ENCODE measurements around the gene WDR27. TPM values are rescaled to one million over a fixed set of nuclear protein-coding genes. Genes with fewer than 3 reads are reported as not detected.

WDR27 gene
- total and polyA plus RNA-seq, 10 donors = 17.6 to 69.5 (median 45.7) TPM

DNA sequence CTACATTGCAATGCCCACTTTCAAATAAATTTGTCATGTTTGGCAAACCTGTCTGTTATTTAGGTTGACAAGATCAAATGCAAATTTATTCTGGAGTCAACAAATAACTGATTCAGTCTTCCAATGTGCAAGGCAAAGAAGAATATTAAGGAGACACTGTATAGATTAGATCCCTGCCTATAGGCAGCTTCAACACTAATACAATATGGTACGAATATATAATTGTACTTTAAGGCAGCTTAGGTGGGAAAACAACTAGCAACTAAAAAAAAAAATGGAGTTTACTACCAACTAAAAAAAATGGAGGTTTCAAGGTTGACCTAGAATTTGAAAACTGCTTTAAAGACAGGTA lies 24.2 kb upstream of the WDR27 start:
- DNase-seq = no peak
- 89 to 96% (median 90%) methylated on average over 1 of the region's 1 CpG for WGBS, 5 donors
- Histone ChIP-seq H3K4me1 (peaks cover 16 to 35% (median 29%) of the 10 kb centered on the region in 6 donors), H3K27me3 (replicated peaks in 1 of 7) (no peaks in the 10 kb centered on the region), H3K27ac (peak overlapping the region in 7 of 8 donors; percentile 10 to 98 (median 94)), H3K4me3 (peak overlapping the region in 1 of 8 donors; percentile 91), H3K9me3 (no peaks in the 10 kb centered on the region), H3K36me3 (no peaks in the 10 kb centered on the region)
- TF ChIP-seq POLR2AphosphoS5 (IDR thresholded peaks at IDR 0.05) (no peak), POLR2A (IDR thresholded peaks at IDR 0.05) (no peak)
- TF ChIP-seq, protein P1, sequence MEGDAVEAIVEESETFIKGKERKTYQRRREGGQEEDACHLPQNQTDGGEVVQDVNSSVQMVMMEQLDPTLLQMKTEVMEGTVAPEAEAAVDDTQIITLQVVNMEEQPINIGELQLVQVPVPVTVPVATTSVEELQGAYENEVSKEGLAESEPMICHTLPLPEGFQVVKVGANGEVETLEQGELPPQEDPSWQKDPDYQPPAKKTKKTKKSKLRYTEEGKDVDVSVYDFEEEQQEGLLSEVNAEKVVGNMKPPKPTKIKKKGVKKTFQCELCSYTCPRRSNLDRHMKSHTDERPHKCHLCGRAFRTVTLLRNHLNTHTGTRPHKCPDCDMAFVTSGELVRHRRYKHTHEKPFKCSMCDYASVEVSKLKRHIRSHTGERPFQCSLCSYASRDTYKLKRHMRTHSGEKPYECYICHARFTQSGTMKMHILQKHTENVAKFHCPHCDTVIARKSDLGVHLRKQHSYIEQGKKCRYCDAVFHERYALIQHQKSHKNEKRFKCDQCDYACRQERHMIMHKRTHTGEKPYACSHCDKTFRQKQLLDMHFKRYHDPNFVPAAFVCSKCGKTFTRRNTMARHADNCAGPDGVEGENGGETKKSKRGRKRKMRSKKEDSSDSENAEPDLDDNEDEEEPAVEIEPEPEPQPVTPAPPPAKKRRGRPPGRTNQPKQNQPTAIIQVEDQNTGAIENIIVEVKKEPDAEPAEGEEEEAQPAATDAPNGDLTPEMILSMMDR (IDR thresholded peaks at IDR 0.05 in 8 of 11, conservative IDR thresholded peaks at IDR 0.05 in 3 of 11) = no peak
- intact Hi-C loops (cut with DNase I; ENCODE audit: low total_unique reads) = no loop called here

DNA sequence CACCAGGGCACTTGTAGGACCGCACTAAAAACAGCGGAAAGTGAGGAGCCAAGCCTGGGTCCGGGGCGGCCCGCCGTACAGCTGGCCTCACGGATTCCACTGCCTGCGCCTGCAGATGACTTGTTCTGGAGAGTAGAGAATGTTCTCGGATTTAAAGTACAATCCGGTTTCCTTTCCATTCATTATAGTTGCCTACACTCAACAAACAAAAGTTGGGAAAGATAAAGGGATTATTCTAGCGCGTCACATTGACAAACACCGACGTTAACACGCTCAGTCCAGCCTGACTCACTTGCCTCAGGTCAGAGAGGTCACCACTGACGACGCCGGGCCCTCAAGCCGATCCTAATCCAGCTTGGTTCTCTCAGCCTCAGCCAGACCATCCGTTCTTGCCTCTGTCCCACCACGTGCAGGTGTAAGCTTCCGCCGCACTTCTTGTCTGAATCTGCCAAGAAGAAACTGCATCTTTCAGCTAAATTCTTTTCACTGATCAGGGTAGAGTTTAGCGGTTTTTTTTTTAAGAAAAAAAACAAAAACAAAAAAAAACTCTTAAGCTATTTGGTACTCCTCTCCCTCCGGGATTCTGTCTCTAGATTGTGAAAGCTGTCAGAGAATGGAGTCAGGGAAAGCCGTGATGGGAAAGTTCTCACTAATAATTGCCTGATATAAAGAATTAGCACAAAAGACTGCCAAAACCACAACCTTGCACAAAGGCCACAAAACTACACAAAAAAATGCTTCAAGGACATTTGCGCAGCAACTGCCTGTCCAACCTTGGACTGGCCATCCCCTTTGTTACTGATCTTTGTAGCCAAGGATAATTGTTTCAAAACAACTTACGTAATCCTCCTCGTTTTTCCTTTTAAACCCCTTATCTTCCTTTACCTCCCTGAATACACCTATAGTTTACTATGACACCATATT lies 23.6 kb upstream of the WDR27 start:
- 23 to 27% (median 25%) methylated on average over 29 of the region's 29 CpGs for WGBS, 5 donors
- intact Hi-C loops (cut with DNase I; ENCODE audit: low total_unique reads) = no loop called here

DNA sequence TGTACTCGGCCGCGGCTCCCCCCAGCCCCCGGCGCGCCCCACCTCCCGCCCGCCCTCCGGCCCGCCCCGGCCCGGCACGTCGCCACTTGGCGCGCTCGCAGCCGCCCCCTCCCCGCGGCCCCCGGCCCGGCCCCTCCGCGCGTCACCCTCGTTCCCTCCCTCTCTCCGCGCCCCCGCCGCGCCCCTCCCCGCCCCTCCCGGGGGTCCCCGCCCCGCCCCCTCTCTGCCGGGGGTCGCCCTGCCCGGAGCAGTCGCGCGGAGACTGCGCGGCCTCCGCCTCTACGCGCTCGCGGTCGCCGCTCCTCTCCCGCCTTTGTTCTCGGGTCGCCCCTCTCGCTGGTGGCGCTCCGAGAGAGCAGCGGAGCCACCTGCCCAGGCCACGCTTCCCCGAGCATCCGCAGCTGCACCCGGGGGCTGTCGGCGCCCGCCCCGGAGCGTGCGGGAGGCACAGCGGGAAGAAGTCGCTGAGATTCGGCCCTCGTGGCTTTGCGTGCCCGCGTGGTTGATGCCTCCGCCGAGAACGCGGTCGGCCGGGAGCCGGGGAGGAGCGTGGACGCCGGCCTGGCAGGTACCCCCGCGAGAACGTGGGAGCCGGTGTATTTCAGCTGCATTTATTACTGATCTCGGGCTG lies 22.8 kb upstream of the WDR27 start, which contains the start of gene PHF10:
Gene PHF10 (minus strand): TSS at position 7 of the 631 bp plus-strand sequence. CDS start 569 bp downstream, outside the sequence.
- intact Hi-C loops (cut with DNase I; ENCODE audit: low total_unique reads) = no loop called here
- peak within 1 kb of the TSS; percentile 91 to 98 (median 94) for H3K27ac ChIP-seq
- DNase-seq = peak; percentile 93
- H3K4me1 ChIP-seq = peaks cover 23 to 49% (median 38%) of the 10 kb centered on the region in 6 donors
- H3K9me3 ChIP-seq = no peaks in the 10 kb centered on the region
- 0 to 2% (median 1%) methylated on average over 25 to 89 of the region's 89 CpGs for WGBS, 5 donors
- H3K27me3 ChIP-seq (replicated peaks in 1 of 7) = no peaks in the 10 kb centered on the region
- H3K36me3 ChIP-seq = no peaks in the 10 kb centered on the region
- TF ChIP-seq, protein P1 (IDR thresholded peaks at IDR 0.05 in 8 of 11, conservative IDR thresholded peaks at IDR 0.05 in 3 of 11) = no peak
- TF ChIP-seq POLR2AphosphoS5 (IDR thresholded peaks at IDR 0.05) = peak; percentile 52 to 83 (median 77)
- H3K4me3 ChIP-seq = peak within 1 kb of the TSS; percentile 53 to 91 (median 72)

More for the DNA sequence above, 23.6 kb upstream of the WDR27 start:
- peak; percentile 82 for DNase-seq
- H3K4me1 ChIP-seq = peaks cover 18 to 41% (median 35%) of the 10 kb centered on the region in 6 donors
- no peaks in the 10 kb centered on the region for H3K36me3 ChIP-seq
- TF ChIP-seq POLR2AphosphoS5 (IDR thresholded peaks at IDR 0.05) (peak in 1 of 3 donors; percentile 55), POLR2A (IDR thresholded peaks at IDR 0.05) (no peak)
- TF ChIP-seq, protein P1 (IDR thresholded peaks at IDR 0.05 in 8 of 11, conservative IDR thresholded peaks at IDR 0.05 in 3 of 11) = no peak
- no peaks in the 10 kb centered on the region for H3K27me3 ChIP-seq (replicated peaks in 1 of 7)
- peak overlapping the region; percentile 51 to 91 (median 72) for H3K4me3 ChIP-seq
- no peaks in the 10 kb centered on the region for H3K9me3 ChIP-seq
- H3K27ac ChIP-seq = peak overlapping the region; percentile 91 to 98 (median 94)

Measured in spleen (tissue), 11 donors.